T47D (cell line): ENCODE results near the gene PIK3R1.

Experiments
- DNase-seq, 2 experiments: peaks; one replicate each; pipeline versions ENCODE4 v3.0.0 to v3.0.0-alpha.2; 2011 to 2012; ENCODE audit warnings: low read depth in 1 of 2, low spot score in 1 of 2
- JUND ChIP-seq: IDR thresholded peaks from 2 replicates; pipeline ENCODE4 v1.6.1; 2012; ENCODE audit warnings: low read depth
- in situ Hi-C: cut with HindIII; loops from 2 replicates; pipeline ENCODE4 v1.10.0; 2016; ENCODE audit warnings: low sequenced_read_pairs, low pct_unique_long_range_greater_than_20kb

The PIK3R1 gene

DNA sequence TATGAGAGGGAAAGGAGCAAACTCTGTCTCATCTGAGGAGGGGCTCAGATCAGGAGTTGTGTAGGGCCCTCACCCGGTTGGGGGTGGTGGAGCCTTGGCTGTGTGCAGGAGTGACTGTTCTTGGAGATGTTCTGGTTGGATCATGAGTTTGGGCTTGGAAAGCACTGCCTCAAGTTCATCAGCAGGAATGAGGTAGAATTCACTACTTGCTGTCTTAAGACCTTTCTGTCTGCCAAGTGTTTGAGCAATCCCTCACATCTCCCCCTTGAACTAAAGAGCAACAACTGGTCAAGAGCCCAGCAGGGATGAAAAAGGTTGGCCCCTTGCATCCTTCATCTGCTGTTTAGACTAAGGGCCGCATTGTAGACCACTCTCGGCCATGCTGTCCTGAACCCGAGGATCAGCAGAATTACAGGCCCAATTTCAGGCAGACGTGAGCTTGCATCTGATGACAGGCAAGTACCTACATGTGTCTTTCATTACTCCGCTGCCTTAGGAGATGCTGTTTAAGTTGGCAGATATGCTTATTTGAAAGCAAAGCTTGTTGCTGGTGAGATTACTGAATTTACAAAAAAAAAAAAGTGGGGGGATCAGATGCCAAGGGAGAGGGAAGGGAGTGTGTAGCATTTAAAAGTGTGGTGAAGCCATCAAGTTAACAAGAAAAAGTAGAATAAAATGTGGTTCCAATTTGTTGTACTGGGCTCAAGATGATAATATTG lies 36.4 kb downstream of the PIK3R1 start:
- TF ChIP-seq JUND, result no peak
- DNase-seq, result no peak
- in situ Hi-C loops, result no loop called here

DNA sequence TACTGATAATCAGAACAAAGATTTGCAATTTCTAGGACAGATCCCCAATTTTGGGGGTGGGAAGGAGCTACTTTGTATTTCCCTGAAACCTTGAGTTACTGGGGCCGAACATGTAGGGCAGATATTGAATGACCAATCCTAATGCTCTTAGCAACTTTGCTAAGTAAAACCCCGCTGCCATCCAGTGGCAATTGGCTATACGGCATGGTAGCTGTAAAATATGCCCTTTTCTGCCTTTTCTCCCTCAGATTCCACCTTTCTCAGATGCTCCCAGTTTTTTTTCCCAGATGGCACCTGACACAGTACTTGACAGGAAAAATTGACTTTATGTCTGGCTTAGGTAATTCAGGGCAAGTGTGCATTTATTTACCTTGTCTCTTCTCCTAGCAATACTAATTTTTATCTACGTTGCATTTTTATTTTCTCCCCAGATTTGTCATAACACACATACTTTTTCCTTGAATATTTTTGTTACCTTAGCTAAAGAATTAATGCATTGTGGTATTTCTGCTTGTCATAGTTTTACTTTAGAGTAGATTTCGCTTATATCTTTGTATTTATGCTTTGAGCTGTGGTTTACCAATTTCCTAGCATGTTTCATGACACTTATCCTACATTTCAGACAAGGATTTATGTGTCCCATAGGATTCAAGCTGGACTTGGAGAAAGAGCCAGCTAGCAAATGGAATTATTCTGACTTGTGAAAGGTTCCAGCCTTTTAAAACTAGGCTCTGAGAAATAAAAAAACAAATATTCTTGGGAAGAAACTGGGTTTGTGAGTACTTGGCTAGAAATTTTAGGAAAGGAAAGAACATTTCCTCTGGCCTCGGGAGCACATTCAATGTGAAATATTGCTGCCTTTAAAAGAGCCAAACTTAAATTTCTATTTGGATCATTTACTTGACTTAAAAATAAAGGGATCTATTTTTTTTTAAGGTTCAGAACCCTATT lies 37.4 kb downstream of the PIK3R1 start:
- TF ChIP-seq JUND, result no peak
- peak; percentile 56 to 76 for DNase-seq
- in situ Hi-C loops, result no loop called here

DNA sequence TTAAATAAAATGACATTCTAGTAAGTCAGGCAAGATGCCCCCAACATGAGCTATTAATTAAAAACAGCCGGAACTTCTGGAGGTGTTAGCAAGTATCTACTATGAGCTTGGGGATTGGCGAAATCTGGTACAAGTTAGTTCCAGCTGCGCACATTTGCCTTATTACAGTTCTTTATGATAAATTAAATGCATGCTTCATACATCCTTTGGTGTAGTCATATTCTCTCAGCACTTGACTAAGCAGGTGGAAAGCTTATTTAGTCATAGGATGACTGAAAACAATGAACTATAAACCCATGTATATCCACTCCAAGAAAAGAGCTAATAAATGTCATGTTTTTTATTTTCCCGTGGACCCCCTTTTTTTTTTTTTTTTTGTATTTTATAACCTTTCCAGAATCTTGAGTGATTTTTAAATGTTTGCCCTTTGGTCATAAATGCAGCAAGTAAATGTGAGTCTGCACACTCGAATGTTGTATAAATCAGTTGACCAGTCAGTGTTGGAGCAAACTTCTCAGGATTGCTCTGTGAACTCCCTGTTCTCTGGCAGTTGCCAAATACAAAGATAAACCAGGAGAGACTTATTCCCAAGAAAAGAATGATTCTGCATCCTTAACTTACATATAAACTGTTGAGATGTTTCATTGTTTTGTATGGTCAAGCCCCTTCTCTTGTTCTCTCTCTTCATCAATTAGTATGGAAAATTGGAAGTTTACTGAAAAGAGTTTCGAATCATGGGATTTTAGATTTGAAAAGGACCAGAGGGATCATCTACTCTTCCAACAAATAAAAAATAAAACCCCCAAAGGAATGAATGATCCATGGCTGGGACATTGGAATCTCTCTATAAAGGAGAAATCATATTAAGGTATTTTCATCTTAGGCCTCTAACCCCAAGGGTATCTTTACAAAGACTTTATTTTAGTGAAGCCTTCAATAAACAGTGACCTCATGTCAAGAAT lies 38.3 kb downstream of the PIK3R1 start:
- in situ Hi-C loops, result no loop called here
- TF ChIP-seq JUND, result no peak
- no peak for DNase-seq

DNA sequence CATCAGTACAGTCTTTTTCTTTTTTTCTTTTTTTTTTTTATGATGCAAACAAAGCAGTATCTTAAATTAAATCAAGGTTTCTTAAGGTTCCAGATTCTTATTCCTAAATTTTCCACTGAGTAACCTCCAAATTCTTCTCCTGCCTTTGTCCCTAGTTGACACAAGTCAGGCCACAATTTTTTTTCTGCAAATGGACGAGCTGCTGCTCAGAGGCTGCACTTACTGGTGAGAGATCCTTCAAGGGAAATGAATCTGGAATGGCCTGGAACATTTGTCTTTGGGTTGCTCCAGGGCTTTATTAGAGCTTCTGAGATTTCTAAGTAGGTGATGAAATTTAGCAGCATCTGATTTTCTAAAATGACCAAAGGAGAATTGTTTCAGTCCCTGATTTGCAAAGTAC lies 39.3 kb downstream of the PIK3R1 start:
- DNase-seq, result no peak
- in situ Hi-C loops, result no loop called here
- TF ChIP-seq JUND, result no peak

DNA sequence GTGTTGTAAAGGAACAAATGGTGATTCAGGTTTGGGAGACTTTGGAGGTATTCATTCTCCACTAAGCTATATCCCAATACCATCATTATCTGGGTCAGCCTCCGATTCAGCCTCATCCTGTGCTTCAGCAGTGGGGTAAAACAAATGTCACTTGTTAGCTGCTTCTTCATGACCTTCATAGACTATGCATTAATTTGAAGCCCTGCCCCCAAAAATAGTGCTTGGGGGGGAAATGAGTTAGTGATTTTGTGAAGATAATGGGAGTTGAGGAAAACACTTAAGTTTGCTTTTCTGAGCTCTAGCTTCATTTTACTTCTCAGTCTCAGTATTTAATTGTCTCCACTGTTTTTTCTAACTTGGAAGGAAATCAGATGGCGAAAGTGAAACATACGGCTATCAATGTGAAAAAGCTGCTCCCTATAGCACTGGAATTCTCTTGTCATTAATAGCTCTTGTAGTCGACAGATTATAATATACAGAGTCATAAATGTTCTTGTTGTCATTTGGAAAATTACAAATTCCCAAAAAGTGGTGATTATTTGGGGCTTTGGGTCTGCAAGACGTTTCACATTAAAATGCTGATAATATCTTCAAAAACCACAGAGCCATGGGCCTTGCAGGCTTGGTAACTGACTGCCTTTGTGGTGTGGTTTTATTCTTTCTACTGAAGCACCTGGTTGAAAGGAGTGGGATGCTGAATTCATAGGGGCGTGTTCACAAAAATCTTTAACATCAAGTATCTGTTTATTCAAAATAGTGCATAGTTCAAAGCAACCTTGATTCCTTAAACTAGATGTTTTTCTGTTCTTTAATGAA lies 40.0 kb downstream of the PIK3R1 start:
- in situ Hi-C loops, result no loop called here
- no peak for TF ChIP-seq JUND
- DNase-seq, result no peak

DNA sequence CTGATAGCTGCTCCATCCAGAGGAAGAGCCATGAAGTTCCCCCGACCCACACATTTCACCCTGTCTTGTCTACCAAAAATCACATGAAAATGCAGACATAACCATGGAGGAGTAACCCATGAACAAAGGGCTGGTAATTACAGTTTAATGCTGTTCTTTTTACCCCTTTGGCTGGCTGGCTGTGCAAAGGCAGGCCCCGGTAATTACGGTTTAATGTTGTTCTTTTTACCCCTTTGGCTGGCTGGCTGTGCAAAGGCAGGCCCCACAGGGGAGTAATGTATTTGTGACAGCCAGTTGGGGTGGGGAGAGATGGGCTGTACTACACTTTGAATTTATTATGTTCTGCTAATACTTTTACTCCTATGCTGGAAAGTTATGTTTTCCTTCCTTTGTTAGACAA lies 41.7 kb downstream of the PIK3R1 start:
- no peak for DNase-seq
- TF ChIP-seq JUND, result no peak
- in situ Hi-C loops, result no loop called here

DNA sequence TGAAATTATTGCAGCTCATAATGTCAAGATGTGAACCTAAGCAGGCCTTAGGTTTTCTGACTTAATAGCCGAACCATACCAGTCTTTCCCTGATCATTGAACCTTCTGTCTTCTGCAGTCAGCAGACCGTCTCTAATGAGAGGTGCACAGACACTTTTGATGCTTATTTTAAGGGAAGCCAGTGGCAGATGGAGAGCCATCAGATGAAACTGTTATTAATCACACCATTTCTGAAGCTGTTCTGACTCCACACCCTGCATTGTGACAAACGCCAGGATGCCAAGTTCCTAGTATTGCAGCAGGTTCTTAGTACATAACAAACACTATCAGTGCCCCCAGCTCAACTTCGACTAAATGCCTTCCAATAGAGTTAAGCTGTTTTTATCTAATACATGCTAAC lies 43.0 kb downstream of the PIK3R1 start:
- no peak for TF ChIP-seq JUND
- no peak for DNase-seq
- in situ Hi-C loops, result no loop called here

DNA sequence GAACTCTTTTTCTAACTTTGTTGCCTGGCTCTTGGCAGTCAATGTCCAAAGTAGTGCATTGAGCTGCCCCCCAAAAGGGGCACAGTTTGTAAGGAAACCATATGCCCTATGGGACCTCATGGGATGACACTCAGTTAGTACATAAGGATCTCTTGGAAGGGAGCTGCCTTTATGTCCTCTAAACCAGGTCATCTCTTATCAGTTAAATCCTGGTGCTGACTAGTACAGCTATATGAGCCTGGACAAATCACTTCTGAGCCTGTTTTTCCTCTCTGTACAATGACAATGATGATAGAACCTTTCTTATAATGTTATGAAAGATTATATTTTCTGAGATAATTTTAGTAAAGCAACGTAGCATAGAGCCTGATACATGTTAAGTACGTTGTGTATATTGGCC lies 44.1 kb downstream of the PIK3R1 start:
- DNase-seq, result no peak
- TF ChIP-seq JUND, result no peak
- in situ Hi-C loops, result no loop called here

DNA sequence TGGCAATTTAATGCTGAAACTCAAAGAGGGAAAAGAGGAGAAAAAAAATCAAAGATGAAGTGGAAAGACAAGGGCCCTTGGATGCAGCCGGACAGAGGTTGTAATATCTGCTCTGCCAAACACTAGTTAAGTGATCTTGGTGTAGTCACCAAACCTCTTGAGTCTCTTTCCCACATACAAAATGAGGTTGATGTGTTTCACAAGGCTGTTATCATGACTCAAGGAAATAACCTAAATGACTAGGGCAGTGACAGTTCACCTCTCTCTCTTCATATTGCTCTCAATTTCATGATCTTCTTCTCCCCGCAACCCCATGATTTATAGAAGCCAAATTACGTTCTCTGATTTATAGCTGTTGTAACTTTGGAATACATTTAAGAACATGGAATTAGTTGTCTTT lies 44.9 kb downstream of the PIK3R1 start:
- in situ Hi-C loops, result no loop called here
- TF ChIP-seq JUND, result no peak
- DNase-seq, result no peak

DNA sequence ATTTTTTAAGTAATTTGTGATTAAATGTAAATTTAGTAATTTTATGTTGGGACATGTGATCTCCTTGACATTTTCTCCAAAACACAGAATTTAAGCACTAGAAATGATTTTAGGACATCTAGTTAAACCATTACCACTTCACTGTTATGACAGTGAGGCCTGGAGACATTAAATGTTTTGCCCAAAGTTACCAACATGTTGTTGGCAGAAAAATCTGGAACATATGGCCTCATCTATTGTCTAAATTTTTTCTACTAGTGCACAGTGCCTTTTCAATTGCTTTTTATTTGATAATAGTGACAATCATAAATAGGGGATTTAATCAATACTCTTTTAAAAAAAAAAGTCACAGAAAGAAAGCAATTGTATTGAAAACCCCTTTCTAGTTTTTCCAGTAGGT lies 45.6 kb downstream of the PIK3R1 start:
- TF ChIP-seq JUND, result no peak
- in situ Hi-C loops, result no loop called here

DNA sequence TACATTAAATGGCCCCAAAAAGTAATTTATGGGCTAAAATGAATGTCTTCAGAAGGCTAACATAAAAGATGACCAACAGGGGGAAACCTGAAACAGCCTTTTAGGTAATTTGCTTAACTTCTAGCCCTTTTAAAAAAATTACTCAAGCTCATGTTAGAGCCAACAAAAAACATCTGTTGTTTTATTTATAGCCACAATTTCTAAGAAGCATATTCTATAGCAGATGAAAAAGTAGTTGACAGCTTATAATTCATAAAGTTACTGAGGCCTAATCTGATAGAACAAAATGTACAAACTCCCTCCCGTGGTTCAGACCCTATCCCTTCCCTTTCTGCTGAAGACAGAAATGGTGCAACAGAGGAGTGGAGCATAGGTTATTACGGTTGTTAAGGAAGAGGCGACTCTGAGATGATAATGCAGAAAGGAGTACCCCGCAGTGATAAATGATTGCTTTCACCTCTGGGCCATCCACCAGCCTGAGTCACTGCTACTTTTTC lies 46.1 kb downstream of the PIK3R1 start:
- in situ Hi-C loops, result no loop called here
- DNase-seq, result no peak
- TF ChIP-seq JUND, result no peak

More for the DNA sequence above, 45.6 kb downstream of the PIK3R1 start:
- no peak for DNase-seq
